Endothelial cell of umbilical vein (primary cell): ENCODE results near the gene CMTM7. TPM values are rescaled to one million over a fixed set of nuclear protein-coding genes. Genes with fewer than 3 reads are reported as not detected.

Experiments
- BruUV-seq: library from RNA; stranded (reverse); fragments of 400-500 nt; replicated peaks from 2 replicates; lab custom pipeline; 2021; lab: Mats Ljungman, UMichigan
- CTCF ChIA-PET: fragments of 300-600, 350-600 bp; sonication (Branson Sonifier 250); formaldehyde crosslinking; loops from one replicate; lab custom pipeline; 2021; ENCODE audit warnings: antibody characterized with exemption, inconsistent platforms; lab: Charles Lee
- POLR2A ChIA-PET: fragments of 300-600, 350-600 bp; sonication (Branson Sonifier 250); formaldehyde crosslinking; loops from one replicate; lab custom pipeline; 2021; ENCODE audit warnings: antibody characterized with exemption, inconsistent platforms; lab: Charles Lee
- DNase-seq: peaks from one replicate; pipeline ENCODE4 v3.0.0-alpha.2; 2011; ENCODE audit warnings: low read depth, low spot score
- FAIRE-seq: peaks from 2 replicates; lab custom pipeline; 2011; peaks lifted over from hg19 to GRCh38; lab: Jason Lieb, UNC
- H2AFZ ChIP-seq: 2 replicates; pipeline ENCODE4 v1.6.0; 2012; ENCODE audit warnings: low read depth, low read length, control low read depth, inconsistent platforms
- H3K27ac ChIP-seq: 2 replicates; pipeline ENCODE4 v1.5.1; 2011; ENCODE audit warnings: low read depth, mild to moderate bottlenecking, control low read depth, low read length, moderate library complexity; ENCODE audit not compliant: insufficient read depth
- H3K27me3 ChIP-seq, 2 experiments: 2 replicates each; pipeline versions ENCODE4 v1.6.0 to v1.6.1; 2011; ENCODE audit warnings: low read length in 2 of 2, mixed read lengths in 1 of 2; ENCODE audit not compliant: control insufficient read depth in 2 of 2, insufficient read depth in 2 of 2
- H3K36me3 ChIP-seq, 2 experiments: 2 replicates in 1 of 2; 3 replicates in 1 of 2; pipeline ENCODE4 v1.5.1; 2011; ENCODE audit warnings: low read length in 2 of 2, mild to moderate bottlenecking in 1 of 2, moderate library complexity in 1 of 2; ENCODE audit not compliant: control insufficient read depth in 2 of 2, insufficient read depth in 2 of 2; ENCODE audit errors: extremely low read depth in 1 of 2
- H3K4me1 ChIP-seq: 3 replicates; pipeline ENCODE4 v1.5.1; 2011; ENCODE audit warnings: mild to moderate bottlenecking, low read length; ENCODE audit not compliant: control insufficient read depth, insufficient read depth; ENCODE audit errors: extremely low read depth
- H3K4me2 ChIP-seq: 2 replicates; pipeline ENCODE4 v1.6.1; 2011; ENCODE audit warnings: low read length, control low read depth, mixed read lengths; ENCODE audit not compliant: insufficient read depth
- H3K4me3 ChIP-seq, 3 experiments: fragments of 200-600 bp in 1 of 3; sonication (generic), shearing (Covaris generic) in 1 of 3; replicated peaks in 1 of 3; 2 replicates each; pipeline ENCODE4 v1.5.1; 2011 to 2016; ENCODE audit warnings: control low read depth in 3 of 3, low read length in 3 of 3, mild to moderate bottlenecking in 2 of 3, inconsistent platforms in 1 of 3, low read depth in 1 of 3, moderate library complexity in 1 of 3; ENCODE audit not compliant: insufficient read depth in 1 of 3
- H3K79me2 ChIP-seq: 2 replicates; pipeline ENCODE4 v1.6.0; 2012; ENCODE audit warnings: low read length, inconsistent platforms; ENCODE audit not compliant: control insufficient read depth, insufficient read depth
- H3K9ac ChIP-seq: replicated peaks from 2 replicates; pipeline ENCODE3; 2011; ENCODE audit warnings: low read length, control low read depth; ENCODE audit not compliant: insufficient read depth; ENCODE audit errors: extremely low read depth
- H3K9me1 ChIP-seq: replicated peaks from 3 replicates; pipeline ENCODE4 v1.6.0; 2011; ENCODE audit warnings: mild to moderate bottlenecking, low read length; ENCODE audit not compliant: control insufficient read depth, insufficient read depth; ENCODE audit errors: extremely low read depth
- H3K9me3 ChIP-seq: replicated peaks from 2 replicates; pipeline ENCODE4 v1.5.1; 2012; ENCODE audit warnings: low read length, inconsistent platforms; ENCODE audit not compliant: control insufficient read depth, insufficient read depth
- H4K20me1 ChIP-seq: replicated peaks from 2 replicates; pipeline ENCODE3; 2011; ENCODE audit warnings: mild to moderate bottlenecking, low read length; ENCODE audit not compliant: control insufficient read depth, insufficient read depth; ENCODE audit errors: extremely low read depth
- EZH2 ChIP-seq: IDR thresholded peaks from 2 replicates; pipeline ENCODE4 v1.6.1; 2012; ENCODE audit warnings: borderline replicate concordance, low read depth, mild to moderate bottlenecking, moderate library complexity, low read length, inconsistent platforms; ENCODE audit not compliant: severe bottlenecking
- FOS ChIP-seq: IDR thresholded peaks from 2 replicates; pipeline ENCODE4 v1.6.1; 2011; ENCODE audit warnings: mild to moderate bottlenecking, low read length, moderate library complexity, borderline replicate concordance; ENCODE audit not compliant: insufficient read depth
- GATA2 ChIP-seq: IDR thresholded peaks from 2 replicates; pipeline ENCODE4 v1.7.0; 2011; ENCODE audit warnings: low read depth, mild to moderate bottlenecking, moderate library complexity, mixed read lengths, low read length; ENCODE audit not compliant: insufficient read length, insufficient read depth
- JUN ChIP-seq: IDR thresholded peaks from 2 replicates; pipeline ENCODE4 v1.6.1; 2011; ENCODE audit warnings: borderline replicate concordance, low read depth; ENCODE audit not compliant: insufficient read length, insufficient read depth
- MYC ChIP-seq: IDR thresholded peaks from one replicate; pipeline ENCODE4 v1.6.1; 2011; ENCODE audit warnings: mild to moderate bottlenecking, low read depth, low read length
- POLR2A ChIP-seq: IDR thresholded peaks from 2 replicates; pipeline ENCODE4 v1.6.1; 2012; ENCODE audit warnings: low read depth, mild to moderate bottlenecking, control low read depth, low read length
- POLR2AphosphoS5 ChIP-seq: IDR thresholded peaks from 2 replicates; pipeline ENCODE4 v1.6.1; 2012; ENCODE audit warnings: low read depth, mild to moderate bottlenecking, control low read depth, low read length, moderate library complexity; ENCODE audit not compliant: insufficient read depth
- dilution Hi-C: fragments of 300-500 bp; cut with MboI; formaldehyde crosslinking; loops from one replicate; pipeline ENCODE4 v1.15.0; 2019; ENCODE audit warnings: low sequenced_read_pairs; ENCODE audit not compliant: extremely low pct_ligation_motif_present
- intact Hi-C: fragments of 100-400 bp; cut with micrococcal nuclease; formaldehyde crosslinking; loops from one replicate; pipeline ENCODE4 v1.10.0; 2022
- polyA plus RNA-seq, 4 experiments: library from polyadenylated mRNA; depleted of rRNA in 3 of 4; stranded (reverse) in 3 of 4; unstranded in 1 of 4; fragments of >200 nt; gene quantifications; 2 replicates each; pipeline versions ENCODE4 v1.2.1 to v1.2.3, GENCODE V29; 2011 to 2012; ENCODE audit warnings: missing spikeins in 1 of 4
- total RNA-seq: library from RNA; stranded (reverse); gene quantifications from 2 replicates; pipeline ENCODE4 v1.2.3, GENCODE V29; 2021
- TF ChIP-seq, protein P1 (sequence below), 2 donors: IDR thresholded peaks; 1 replicate in 1 of 2; 2 replicates in 1 of 2; pipeline ENCODE4 v1.5.1; 2011; ENCODE audit warnings: low read length in 2 of 2, mild to moderate bottlenecking in 2 of 2, moderate library complexity in 2 of 2, control low read depth in 1 of 2, inconsistent platforms in 1 of 2, low read depth in 1 of 2; ENCODE audit not compliant: insufficient read depth in 1 of 2; ENCODE audit errors: extremely low read depth in 1 of 2
- TF ChIP-seq, protein P2 (sequence below): IDR thresholded peaks from 2 replicates; pipeline ENCODE4 v1.6.1; 2011; ENCODE audit not compliant: insufficient read depth, insufficient read length

CMTM7 gene
- total and polyA plus RNA-seq, 2 donors (not counting 3 experiments of a cell fraction or from before 2014, with no cell fraction given): 44.7 to 88.5 TPM

DNA sequence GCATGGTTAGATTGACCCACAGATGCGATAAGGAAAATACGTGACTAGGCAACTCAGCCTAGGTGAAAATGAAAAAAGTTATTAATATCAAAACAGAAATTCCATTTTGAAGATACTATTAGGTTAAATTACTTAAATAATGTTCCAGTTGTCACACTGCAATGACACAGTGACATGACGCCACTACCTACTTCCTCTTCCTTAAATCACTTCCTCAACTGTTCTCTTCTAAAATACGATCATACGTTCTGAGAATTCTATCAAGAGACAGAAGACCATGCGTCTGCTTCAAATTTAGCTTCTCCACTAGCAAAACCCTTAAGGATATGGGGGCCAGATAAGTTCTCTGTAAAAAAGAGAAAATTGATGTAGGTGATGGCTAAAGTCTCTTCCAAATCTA is 92.8 kb downstream of the CMTM7 start:
- H3K79me2 ChIP-seq: no peaks in the 10 kb centered on the region
- dilution Hi-C loops (no loop called here), intact Hi-C loops (no loop called here)
- POLR2A ChIA-PET: no interaction called here
- H3K27me3 ChIP-seq: no peaks in the 10 kb centered on the region
- no peaks in the 10 kb centered on the region for H3K9me1 ChIP-seq
- H4K20me1 ChIP-seq: no peaks in the 10 kb centered on the region
- H2AFZ ChIP-seq: no peak overlapping the region
- FAIRE-seq (no peak), DNase-seq (no peak)
- TF ChIP-seq POLR2AphosphoS5 (no peak), FOS (no peak), GATA2 (no peak), MYC (no peak), EZH2 (no peak), JUN (no peak), POLR2A (no peak)
- TF ChIP-seq, protein P1, sequence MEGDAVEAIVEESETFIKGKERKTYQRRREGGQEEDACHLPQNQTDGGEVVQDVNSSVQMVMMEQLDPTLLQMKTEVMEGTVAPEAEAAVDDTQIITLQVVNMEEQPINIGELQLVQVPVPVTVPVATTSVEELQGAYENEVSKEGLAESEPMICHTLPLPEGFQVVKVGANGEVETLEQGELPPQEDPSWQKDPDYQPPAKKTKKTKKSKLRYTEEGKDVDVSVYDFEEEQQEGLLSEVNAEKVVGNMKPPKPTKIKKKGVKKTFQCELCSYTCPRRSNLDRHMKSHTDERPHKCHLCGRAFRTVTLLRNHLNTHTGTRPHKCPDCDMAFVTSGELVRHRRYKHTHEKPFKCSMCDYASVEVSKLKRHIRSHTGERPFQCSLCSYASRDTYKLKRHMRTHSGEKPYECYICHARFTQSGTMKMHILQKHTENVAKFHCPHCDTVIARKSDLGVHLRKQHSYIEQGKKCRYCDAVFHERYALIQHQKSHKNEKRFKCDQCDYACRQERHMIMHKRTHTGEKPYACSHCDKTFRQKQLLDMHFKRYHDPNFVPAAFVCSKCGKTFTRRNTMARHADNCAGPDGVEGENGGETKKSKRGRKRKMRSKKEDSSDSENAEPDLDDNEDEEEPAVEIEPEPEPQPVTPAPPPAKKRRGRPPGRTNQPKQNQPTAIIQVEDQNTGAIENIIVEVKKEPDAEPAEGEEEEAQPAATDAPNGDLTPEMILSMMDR (IDR thresholded peaks at IDR 0.05; ENCODE audit: extremely low read depth in 1 of 2, insufficient read depth in 1 of 2, low read depth in 1 of 2, low read length in 2 of 2): no peak
- TF ChIP-seq, protein P2, sequence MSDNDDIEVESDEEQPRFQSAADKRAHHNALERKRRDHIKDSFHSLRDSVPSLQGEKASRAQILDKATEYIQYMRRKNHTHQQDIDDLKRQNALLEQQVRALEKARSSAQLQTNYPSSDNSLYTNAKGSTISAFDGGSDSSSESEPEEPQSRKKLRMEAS: no peak
- H3K4me1 ChIP-seq: peaks cover 4% of the 10 kb centered on the region
- peaks cover 3% of the 10 kb centered on the region in 2 experiments for H3K36me3 ChIP-seq
- H3K9ac ChIP-seq: no peak overlapping the region
- no TSS peak for BruUV-seq
- no peak overlapping the region for H3K27ac ChIP-seq
- CTCF ChIA-PET: interaction anchor here (1.3 to 1.5 kb wide), 3 partner anchors 12 to 110 kb away, joined by 3 to 5 read pairs (median 4); no protein-coding TSS in a partner anchor
- no peak overlapping the region for H3K4me2 ChIP-seq
- no peak overlapping the region for H3K4me3 ChIP-seq
- no peaks in the 10 kb centered on the region for H3K9me3 ChIP-seq
